B cell (primary cell): ENCODE data around the gene CYP26A1.

Source experiments
- EZH2 ChIP-seq: IDR thresholded peaks from 2 replicates; pipeline ENCODE4 v1.6.1; 2012; ENCODE audit warnings: borderline replicate concordance, low read depth, mild to moderate bottlenecking, moderate library complexity, low read length; ENCODE audit not compliant: insufficient read depth, poor library complexity, severe bottlenecking
- TF ChIP-seq, protein P1 (sequence below): fragments of 200-600 bp; IDR thresholded peaks from one replicate; pipeline ENCODE4 v1.8.0; 2022; ENCODE audit warnings: antibody characterized with exemption, mild to moderate bottlenecking

DNA sequence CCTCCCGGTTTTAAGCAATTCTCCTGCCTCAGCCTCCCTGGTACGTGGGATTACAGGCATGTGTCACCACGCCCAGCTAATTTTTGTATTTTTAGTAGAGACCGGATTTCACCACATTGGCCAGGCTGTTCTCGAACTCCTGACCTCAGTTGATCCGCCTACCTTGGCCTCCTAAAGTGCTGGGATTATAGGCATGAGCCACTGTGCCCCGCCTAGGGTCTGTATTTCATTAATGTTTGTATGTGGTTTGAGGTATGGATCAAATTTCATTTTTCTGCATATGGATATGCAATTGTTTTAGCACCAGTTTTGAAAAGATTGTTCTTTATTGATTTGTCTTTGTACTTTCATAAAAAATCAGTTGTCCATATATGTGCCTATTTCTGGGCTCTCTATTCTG is 26.0 kb downstream of the CYP26A1 start:
- TF ChIP-seq, protein P1, sequence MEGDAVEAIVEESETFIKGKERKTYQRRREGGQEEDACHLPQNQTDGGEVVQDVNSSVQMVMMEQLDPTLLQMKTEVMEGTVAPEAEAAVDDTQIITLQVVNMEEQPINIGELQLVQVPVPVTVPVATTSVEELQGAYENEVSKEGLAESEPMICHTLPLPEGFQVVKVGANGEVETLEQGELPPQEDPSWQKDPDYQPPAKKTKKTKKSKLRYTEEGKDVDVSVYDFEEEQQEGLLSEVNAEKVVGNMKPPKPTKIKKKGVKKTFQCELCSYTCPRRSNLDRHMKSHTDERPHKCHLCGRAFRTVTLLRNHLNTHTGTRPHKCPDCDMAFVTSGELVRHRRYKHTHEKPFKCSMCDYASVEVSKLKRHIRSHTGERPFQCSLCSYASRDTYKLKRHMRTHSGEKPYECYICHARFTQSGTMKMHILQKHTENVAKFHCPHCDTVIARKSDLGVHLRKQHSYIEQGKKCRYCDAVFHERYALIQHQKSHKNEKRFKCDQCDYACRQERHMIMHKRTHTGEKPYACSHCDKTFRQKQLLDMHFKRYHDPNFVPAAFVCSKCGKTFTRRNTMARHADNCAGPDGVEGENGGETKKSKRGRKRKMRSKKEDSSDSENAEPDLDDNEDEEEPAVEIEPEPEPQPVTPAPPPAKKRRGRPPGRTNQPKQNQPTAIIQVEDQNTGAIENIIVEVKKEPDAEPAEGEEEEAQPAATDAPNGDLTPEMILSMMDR: no peak
- TF ChIP-seq EZH2: no peak
